Body of pancreas (tissue), 4 donors: ENCODE results near the gene RNF14.

ENCODE experiments used
- POLR2A ChIP-seq, 3 donors: fragments of 450-650 bp; IDR thresholded peaks; one replicate each; pipeline ENCODE4 v1.6.1; 2016; ENCODE audit warnings: antibody characterized with exemption in 3 of 3, mild to moderate bottlenecking in 2 of 3
- TF ChIP-seq, protein P1 (sequence below), 7 experiments: fragments of 450-650 bp in 4 of 7; fragments of 200-600 bp in 3 of 7; sonication (generic) in 3 of 7; IDR thresholded peaks; one replicate each; pipeline ENCODE4 v1.5.1; 2016 to 2019; ENCODE audit warnings: antibody characterized with exemption in 7 of 7

- TF ChIP-seq, protein P1, sequence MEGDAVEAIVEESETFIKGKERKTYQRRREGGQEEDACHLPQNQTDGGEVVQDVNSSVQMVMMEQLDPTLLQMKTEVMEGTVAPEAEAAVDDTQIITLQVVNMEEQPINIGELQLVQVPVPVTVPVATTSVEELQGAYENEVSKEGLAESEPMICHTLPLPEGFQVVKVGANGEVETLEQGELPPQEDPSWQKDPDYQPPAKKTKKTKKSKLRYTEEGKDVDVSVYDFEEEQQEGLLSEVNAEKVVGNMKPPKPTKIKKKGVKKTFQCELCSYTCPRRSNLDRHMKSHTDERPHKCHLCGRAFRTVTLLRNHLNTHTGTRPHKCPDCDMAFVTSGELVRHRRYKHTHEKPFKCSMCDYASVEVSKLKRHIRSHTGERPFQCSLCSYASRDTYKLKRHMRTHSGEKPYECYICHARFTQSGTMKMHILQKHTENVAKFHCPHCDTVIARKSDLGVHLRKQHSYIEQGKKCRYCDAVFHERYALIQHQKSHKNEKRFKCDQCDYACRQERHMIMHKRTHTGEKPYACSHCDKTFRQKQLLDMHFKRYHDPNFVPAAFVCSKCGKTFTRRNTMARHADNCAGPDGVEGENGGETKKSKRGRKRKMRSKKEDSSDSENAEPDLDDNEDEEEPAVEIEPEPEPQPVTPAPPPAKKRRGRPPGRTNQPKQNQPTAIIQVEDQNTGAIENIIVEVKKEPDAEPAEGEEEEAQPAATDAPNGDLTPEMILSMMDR (IDR thresholded peaks at IDR 0.05): no peak
- no peak for TF ChIP-seq POLR2A (IDR thresholded peaks at IDR 0.05)
Measured at GRCh38 chr5:141941307-141941706, 27.6 kb upstream of the RNF14 start.
